GM21529 (cell line): ENCODE results near the gene MFN2.
A peak's percentile ranks its signal among the peaks of the same experiment; 100 is the strongest.
"Not testable (repeated sequence)": the region's sequence is repeated elsewhere in the genome, so short reads cannot be mapped to it uniquely, and the experiment has no call there.

Source experiments
- ATAC-seq: cut with Tn5 transposase; IDR thresholded peaks from one replicate; pipeline ENCODE4 v1.9.1; 2021; ENCODE audit not compliant: unreplicated experiment

The MFN2 gene

GRCh38 chr1:12019858-12020509 is 39.7 kb downstream of the MFN2 start:
- ATAC-seq = peak; percentile 1

GRCh38 chr1:12021616-12022015 is 41.4 kb downstream of the MFN2 start:
- no peak for ATAC-seq

- ATAC-seq = no peak
Measured at GRCh38 chr1:12022036-12022435, 41.8 kb downstream of the MFN2 start.

GRCh38 chr1:12026586-12026985 is 46.3 kb downstream of the MFN2 start:
- ATAC-seq = no peak

GRCh38 chr1:12028248-12028647 is 48.0 kb downstream of the MFN2 start:
- no peak for ATAC-seq

GRCh38 chr1:12028957-12029511 is 48.8 kb downstream of the MFN2 start:
- no peak for ATAC-seq

- no peak for ATAC-seq
Measured at GRCh38 chr1:12029720-12030339, 49.6 kb downstream of the MFN2 start.

GRCh38 chr1:12031039-12031980 is 51.1 kb downstream of the MFN2 start:
- no peak for ATAC-seq

- no peak for ATAC-seq
Measured at GRCh38 chr1:12032161-12032621, 51.9 kb downstream of the MFN2 start.

GRCh38 chr1:12033441-12033840 is 53.2 kb downstream of the MFN2 start:
- not testable (repeated sequence) for ATAC-seq

- ATAC-seq = no peak
Measured at GRCh38 chr1:12034381-12034801, 54.1 kb downstream of the MFN2 start.

- no peak for ATAC-seq
Measured at GRCh38 chr1:12035312-12035711, 55.1 kb downstream of the MFN2 start.

GRCh38 chr1:12037486-12038355 is 57.5 kb downstream of the MFN2 start:
- no peak for ATAC-seq

GRCh38 chr1:12038356-12039163 is 58.3 kb downstream of the MFN2 start:
- ATAC-seq = no peak

GRCh38 chr1:12039164-12039525 is 58.9 kb downstream of the MFN2 start:
- no peak for ATAC-seq

- ATAC-seq = peak; percentile 44
Measured at GRCh38 chr1:12039824-12040456, 59.7 kb downstream of the MFN2 start.

- peak; percentile 73 for ATAC-seq
Measured at GRCh38 chr1:12040457-12041051, 60.3 kb downstream of the MFN2 start.

- ATAC-seq = not testable (repeated sequence)
Measured at GRCh38 chr1:12044187-12044877, 64.1 kb downstream of the MFN2 start.
